ENCODE measurements around the gene VPS54.
"Not testable (repeated sequence)": the region's sequence is repeated elsewhere in the genome, so short reads cannot be mapped to it uniquely, and the experiment has no call there.

GRCh38 chr2:63991173-63991999 lies 27.8 kb downstream of the VPS54 start:
- not testable (repeated sequence) for TF ChIP-seq CTCF (IDR thresholded peaks at IDR 0.05; ENCODE audit: insufficient read depth, low read length, poor library complexity, severe bottlenecking); EZH2phosphoT487 (conservative IDR thresholded peaks at IDR 0.05; ENCODE audit: low read length)

Data from SU-DHL-6 (cell line).